H1 (cell line): ENCODE measurements around the gene CHST11. TPM values are rescaled to one million over a fixed set of nuclear protein-coding genes. Genes with fewer than 3 reads are reported as not detected.

Experiments
- polyA plus RNA-seq, 7 experiments: library from polyadenylated mRNA; depleted of rRNA in 3 of 7; stranded (reverse) in 5 of 7; unstranded in 2 of 7; fragments of >200 nt in 5 of 7; fragments of 200-250 nt in 2 of 7; gene quantifications; 1 replicate in 5 of 7; 2 replicates in 1 of 7; 4 replicates in 1 of 7; pipeline versions ENCODE4 v1.2.1 to v1.2.3, GENCODE V29; 2011 to 2013; ENCODE audit warnings: missing spikeins in 2 of 7, mixed read lengths in 2 of 7
- total RNA-seq: library from RNA; stranded (reverse); fragmentation: NEBNext Ultra II Directional; extraction: Animal tissue kit (Norgen Biotek cat#: 25700); gene quantifications from 2 replicates; pipeline ENCODE4 v1.2.1, GENCODE V29; 2021
- TF ChIP-seq, protein P1 (sequence below): IDR thresholded peaks from 2 replicates; pipeline ENCODE4 v1.6.1; 2011; ENCODE audit warnings: low read length, improper control_type of control experiment

The CHST11 gene
- total and polyA plus RNA-seq, 2 of the 8 experiments (the other 6 are each of a cell fraction or from before 2014, with no cell fraction given), result 14.4 to 20.8 TPM

DNA sequence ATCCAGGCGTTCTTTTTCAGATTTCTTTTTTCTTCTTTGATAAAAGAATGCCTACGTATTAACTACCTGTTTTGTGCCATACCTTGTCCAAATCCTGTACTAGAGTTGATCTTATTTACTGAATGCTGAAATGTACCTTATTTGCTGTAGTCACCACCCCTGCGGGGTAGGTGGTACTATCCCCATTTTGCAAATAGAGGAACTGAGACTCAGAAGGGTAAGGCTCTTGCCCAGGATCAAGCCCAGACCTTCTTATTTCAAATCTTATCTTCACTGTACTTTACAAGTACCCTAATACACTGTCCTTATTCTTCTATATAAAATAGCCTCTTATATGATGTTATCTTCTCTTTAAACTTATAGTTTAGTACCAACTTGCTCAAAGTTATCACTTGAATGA, 294.8 kb downstream of the CHST11 start (continued):
- TF ChIP-seq, protein P1, sequence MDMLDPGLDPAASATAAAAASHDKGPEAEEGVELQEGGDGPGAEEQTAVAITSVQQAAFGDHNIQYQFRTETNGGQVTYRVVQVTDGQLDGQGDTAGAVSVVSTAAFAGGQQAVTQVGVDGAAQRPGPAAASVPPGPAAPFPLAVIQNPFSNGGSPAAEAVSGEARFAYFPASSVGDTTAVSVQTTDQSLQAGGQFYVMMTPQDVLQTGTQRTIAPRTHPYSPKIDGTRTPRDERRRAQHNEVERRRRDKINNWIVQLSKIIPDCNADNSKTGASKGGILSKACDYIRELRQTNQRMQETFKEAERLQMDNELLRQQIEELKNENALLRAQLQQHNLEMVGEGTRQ, result no peak
